CD4-positive, alpha-beta T cell treated with Interleukin-1 beta for 1 hour (primary cell): Measurements from ENCODE around the gene NBEAL1.
"Not testable (repeated sequence)": the region's sequence is repeated elsewhere in the genome, so short reads cannot be mapped to it uniquely, and the experiment has no call there.

ENCODE experiments used
- DNase-seq, 2 donors: peaks; one replicate each; pipeline ENCODE4 v3.0.0-alpha.2; 2020 to 2022

The NBEAL1 gene

GRCh38 chr2:203122317-203122986 is 107.8 kb downstream of the NBEAL1 start:
- no peak for DNase-seq

- no peak for DNase-seq
Observed at GRCh38 chr2:203126996-203127395, 112.3 kb downstream of the NBEAL1 start.

GRCh38 chr2:203135105-203135504 is 120.4 kb downstream of the NBEAL1 start:
- no peak for DNase-seq

GRCh38 chr2:203143391-203143790 is 128.7 kb downstream of the NBEAL1 start:
- DNase-seq: no peak

GRCh38 chr2:203149194-203149593 is 134.5 kb downstream of the NBEAL1 start:
- DNase-seq: no peak

- peak in 1 of 2 donors; percentile 24 for DNase-seq
Observed at GRCh38 chr2:203155406-203155805, 140.7 kb downstream of the NBEAL1 start.

- DNase-seq: not testable (repeated sequence)
Observed at GRCh38 chr2:203162722-203163121, 148.0 kb downstream of the NBEAL1 start.

GRCh38 chr2:203164311-203164935 is 149.7 kb downstream of the NBEAL1 start:
- no peak for DNase-seq

GRCh38 chr2:203167751-203168150 is 153.1 kb downstream of the NBEAL1 start:
- DNase-seq: no peak

GRCh38 chr2:203170502-203170901 is 155.8 kb downstream of the NBEAL1 start:
- DNase-seq: no peak

GRCh38 chr2:203175371-203175770 is 160.7 kb downstream of the NBEAL1 start:
- no peak for DNase-seq

GRCh38 chr2:203177361-203177760 is 162.7 kb downstream of the NBEAL1 start:
- no peak for DNase-seq

GRCh38 chr2:203185864-203186263 is 171.2 kb downstream of the NBEAL1 start:
- no peak for DNase-seq

GRCh38 chr2:203190547-203190946 is 175.9 kb downstream of the NBEAL1 start:
- not testable (repeated sequence) for DNase-seq

- DNase-seq: not testable (repeated sequence)
Observed at GRCh38 chr2:203191026-203191425, 176.4 kb downstream of the NBEAL1 start.

GRCh38 chr2:203191961-203192360 is 177.3 kb downstream of the NBEAL1 start:
- DNase-seq: no peak

GRCh38 chr2:203195331-203196036 is 180.8 kb downstream of the NBEAL1 start:
- DNase-seq: no peak

GRCh38 chr2:203200866-203201265 is 186.2 kb downstream of the NBEAL1 start:
- DNase-seq: no peak

GRCh38 chr2:203201426-203201825 is 186.8 kb downstream of the NBEAL1 start:
- DNase-seq: no peak

GRCh38 chr2:203209538-203209937 is 194.9 kb downstream of the NBEAL1 start:
- no peak for DNase-seq

- peak; percentile 25 to 44 for DNase-seq
Observed at GRCh38 chr2:203225423-203226039, 210.9 kb downstream of the NBEAL1 start.

- DNase-seq: not testable (repeated sequence)
Observed at GRCh38 chr2:203229674-203230073, 215.0 kb downstream of the NBEAL1 start.
